ENCODE results near the gene EDA.

DNA sequence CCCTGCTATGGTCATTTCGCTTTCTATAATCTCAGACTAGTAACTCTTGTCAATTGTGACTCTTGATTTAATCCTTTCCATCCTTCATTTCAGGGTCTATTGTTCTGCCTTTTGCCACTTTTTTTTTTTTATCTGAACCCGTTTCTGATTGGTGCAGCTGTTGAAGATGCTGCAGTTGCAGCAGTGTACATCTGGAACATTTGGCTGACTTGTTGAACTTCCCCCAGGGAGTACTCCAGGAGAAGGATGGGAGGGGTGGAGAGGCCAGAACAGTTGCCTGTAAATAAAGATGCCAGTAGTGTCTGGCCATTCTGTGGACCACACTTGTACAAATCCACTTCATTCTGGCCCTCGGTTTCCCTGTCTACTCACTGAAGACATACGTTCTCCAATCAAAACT lies 1.0 kb upstream of the EDA start:
- TF ChIP-seq, protein P1, sequence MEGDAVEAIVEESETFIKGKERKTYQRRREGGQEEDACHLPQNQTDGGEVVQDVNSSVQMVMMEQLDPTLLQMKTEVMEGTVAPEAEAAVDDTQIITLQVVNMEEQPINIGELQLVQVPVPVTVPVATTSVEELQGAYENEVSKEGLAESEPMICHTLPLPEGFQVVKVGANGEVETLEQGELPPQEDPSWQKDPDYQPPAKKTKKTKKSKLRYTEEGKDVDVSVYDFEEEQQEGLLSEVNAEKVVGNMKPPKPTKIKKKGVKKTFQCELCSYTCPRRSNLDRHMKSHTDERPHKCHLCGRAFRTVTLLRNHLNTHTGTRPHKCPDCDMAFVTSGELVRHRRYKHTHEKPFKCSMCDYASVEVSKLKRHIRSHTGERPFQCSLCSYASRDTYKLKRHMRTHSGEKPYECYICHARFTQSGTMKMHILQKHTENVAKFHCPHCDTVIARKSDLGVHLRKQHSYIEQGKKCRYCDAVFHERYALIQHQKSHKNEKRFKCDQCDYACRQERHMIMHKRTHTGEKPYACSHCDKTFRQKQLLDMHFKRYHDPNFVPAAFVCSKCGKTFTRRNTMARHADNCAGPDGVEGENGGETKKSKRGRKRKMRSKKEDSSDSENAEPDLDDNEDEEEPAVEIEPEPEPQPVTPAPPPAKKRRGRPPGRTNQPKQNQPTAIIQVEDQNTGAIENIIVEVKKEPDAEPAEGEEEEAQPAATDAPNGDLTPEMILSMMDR (conservative IDR thresholded peaks at IDR 0.05; ENCODE audit: low read length) = no peak
- no peak for TF ChIP-seq EZH2phosphoT487 (IDR thresholded peaks at IDR 0.05; ENCODE audit: borderline replicate concordance, low read depth, low read length)

Measured in OCI-LY7 (cell line).